Sigmoid colon (tissue), 7 donors: ENCODE data around the gene LTBP1. TPM values are rescaled to one million over a fixed set of nuclear protein-coding genes. Genes with fewer than 3 reads are reported as not detected.

Source experiments
- DNase-seq: peaks from one replicate; pipeline ENCODE4 v3.0.0-alpha.2; 2019
- H3K27ac ChIP-seq, 4 donors: fragments of 200-600 bp; sonication (generic); one replicate each; pipeline ENCODE4 v1.5.1; 2016 to 2019; ENCODE audit warnings: mild to moderate bottlenecking in 1 of 4
- H3K27me3 ChIP-seq, 3 donors: fragments of 200-600 bp; sonication (generic); one replicate each; pipeline ENCODE4 v1.5.1; 2019; ENCODE audit warnings: mild to moderate bottlenecking in 1 of 3
- H3K36me3 ChIP-seq, 4 donors: fragments of 200-600 bp; sonication (generic); one replicate each; pipeline ENCODE4 v1.5.1; 2016 to 2019
- H3K4me1 ChIP-seq, 4 donors: fragments of 200-600 bp; sonication (generic); one replicate each; pipeline ENCODE4 v1.5.1; 2017 to 2019
- H3K4me3 ChIP-seq, 4 donors: fragments of 200-600 bp; sonication (generic); one replicate each; pipeline ENCODE4 v1.5.1; 2017 to 2019; ENCODE audit warnings: mild to moderate bottlenecking in 2 of 4, moderate library complexity in 1 of 4
- H3K9me3 ChIP-seq, 4 donors: fragments of 200-600 bp in 3 of 4; sonication (generic) in 3 of 4; one replicate each; pipeline versions ENCODE4 v1.5.1 to v1.6.1; 2013 to 2019
- CTCF ChIP-seq, 4 experiments: fragments of 450-650 bp in 3 of 4; fragments of 200-600 bp in 1 of 4; IDR thresholded peaks; one replicate each; pipeline ENCODE4 v1.5.1; 2016 to 2019; ENCODE audit warnings: antibody characterized with exemption in 4 of 4, mild to moderate bottlenecking in 3 of 4, moderate library complexity in 2 of 4
- EP300 ChIP-seq, 4 donors: sonication (generic); formaldehyde crosslinking; IDR thresholded peaks; one replicate each; pipeline ENCODE4 v1.6.1; 2017; ENCODE audit warnings: antibody characterized with exemption in 4 of 4
- POLR2A ChIP-seq, 2 donors: fragments of 450-650 bp; IDR thresholded peaks; one replicate each; pipeline ENCODE4 v1.6.1; 2016; ENCODE audit warnings: antibody characterized with exemption in 2 of 2, mild to moderate bottlenecking in 2 of 2, moderate library complexity in 2 of 2
- POLR2AphosphoS5 ChIP-seq, 4 donors: sonication (generic); formaldehyde crosslinking; IDR thresholded peaks; one replicate each; pipeline ENCODE4 v1.6.1; 2017; ENCODE audit warnings: antibody characterized with exemption in 4 of 4
- WGBS, 2 donors: extraction: QIAGEN DNeasy Blood & Tissue Kit; methylation state at CpG; one replicate each; pipeline ENCODE4 v1.1.7; 2013; 5-methylcytosine and 5-hydroxymethylcytosine counted together
- intact Hi-C: fragments of 100-400 bp; cut with DNase I; formaldehyde crosslinking; loops from one replicate; pipeline ENCODE4 v1.15.1; 2023
- polyA plus RNA-seq, 3 donors: library from polyadenylated mRNA; stranded (reverse); fragments of 200-250 nt; gene quantifications; one replicate each; pipeline ENCODE4 v1.2.3, GENCODE V29; 2013
- total RNA-seq, 4 donors: library from RNA; depleted of rRNA; stranded (reverse); fragments of >200 nt; gene quantifications; one replicate each; pipeline ENCODE4 v1.1.0, GENCODE V29; 2016
- donor health status: healthy with polysubstance abuse.
- donor health status: Bipolar disorder and iron deficiency.
- donor health status: healthy.

LTBP1 gene
- total and polyA plus RNA-seq, 7 donors, result 3.0 to 102 (median 34.2) TPM

- intact Hi-C loops, result no loop called here
- no peak overlapping the region for H3K4me3 ChIP-seq
- no peak for DNase-seq
- H3K9me3 ChIP-seq, result no peaks in the 10 kb centered on the region
- no peak overlapping the region for H3K27ac ChIP-seq
- H3K36me3 ChIP-seq, result no peaks in the 10 kb centered on the region
- WGBS, 2 donors, result 93 to 94% methylated on average over 1 of the region's 1 CpG
- no peaks in the 10 kb centered on the region for H3K27me3 ChIP-seq
- H3K4me1 ChIP-seq, result peaks cover 0 to 16% (median 10%) of the 10 kb centered on the region in 4 donors
- no peak for TF ChIP-seq POLR2AphosphoS5 (IDR thresholded peaks at IDR 0.05)
- no peak for TF ChIP-seq CTCF (IDR thresholded peaks at IDR 0.05)
- TF ChIP-seq POLR2A (IDR thresholded peaks at IDR 0.05), result no peak
- TF ChIP-seq EP300 (IDR thresholded peaks at IDR 0.05), result no peak
Observed at GRCh38 chr2:33115728-33116127, 169.0 kb downstream of the LTBP1 start.

- 83 to 88% methylated on average over 4 of the region's 4 CpGs for WGBS, 2 donors
- H3K4me1 ChIP-seq, result peaks cover 0 to 10% (median 5%) of the 10 kb centered on the region in 4 donors
- intact Hi-C loops, result no loop called here
- H3K36me3 ChIP-seq, result no peaks in the 10 kb centered on the region
- H3K27me3 ChIP-seq, result no peaks in the 10 kb centered on the region
- no peak for TF ChIP-seq POLR2AphosphoS5 (IDR thresholded peaks at IDR 0.05)
- no peak for TF ChIP-seq POLR2A (IDR thresholded peaks at IDR 0.05)
- TF ChIP-seq CTCF (IDR thresholded peaks at IDR 0.05), result no peak
- no peak for TF ChIP-seq EP300 (IDR thresholded peaks at IDR 0.05)
- no peak overlapping the region for H3K27ac ChIP-seq
- no peak for DNase-seq
- no peaks in the 10 kb centered on the region for H3K9me3 ChIP-seq
- H3K4me3 ChIP-seq, result no peak overlapping the region
Observed at GRCh38 chr2:33116799-33117198, 170.0 kb downstream of the LTBP1 start.

- intact Hi-C loops, result no loop called here
- Histone ChIP-seq H3K27me3 (no peaks in the 10 kb centered on the region), H3K36me3 (no peaks in the 10 kb centered on the region), H3K27ac (no peak overlapping the region), H3K4me1 (peaks cover 0 to 10% (median 5%) of the 10 kb centered on the region in 4 donors), H3K9me3 (no peaks in the 10 kb centered on the region), H3K4me3 (no peak overlapping the region)
- TF ChIP-seq CTCF (IDR thresholded peaks at IDR 0.05), result no peak
- TF ChIP-seq POLR2AphosphoS5 (IDR thresholded peaks at IDR 0.05), result no peak
- TF ChIP-seq EP300 (IDR thresholded peaks at IDR 0.05), result no peak
- no peak for TF ChIP-seq POLR2A (IDR thresholded peaks at IDR 0.05)
- no peak for DNase-seq
- WGBS, 2 donors, result 87 to 92% methylated on average over 6 of the region's 6 CpGs
Observed at GRCh38 chr2:33118651-33119050, 171.9 kb downstream of the LTBP1 start.

- Histone ChIP-seq H3K27me3 (no peaks in the 10 kb centered on the region), H3K27ac (no peak overlapping the region), H3K9me3 (no peaks in the 10 kb centered on the region), H3K4me1 (peaks cover 0 to 8% (median 5%) of the 10 kb centered on the region in 4 donors), H3K36me3 (no peaks in the 10 kb centered on the region), H3K4me3 (no peak overlapping the region)
- TF ChIP-seq POLR2A (IDR thresholded peaks at IDR 0.05) (no peak), EP300 (IDR thresholded peaks at IDR 0.05) (no peak), CTCF (IDR thresholded peaks at IDR 0.05) (no peak), POLR2AphosphoS5 (IDR thresholded peaks at IDR 0.05) (no peak)
- intact Hi-C loops, result no loop called here
- 92 to 94% methylated on average over 10 of the region's 10 CpGs for WGBS, 2 donors
- DNase-seq, result no peak
Observed at GRCh38 chr2:33121416-33121815, 174.7 kb downstream of the LTBP1 start.

GRCh38 chr2:33121925-33122324 lies 175.2 kb downstream of the LTBP1 start:
- no peaks in the 10 kb centered on the region for H3K9me3 ChIP-seq
- TF ChIP-seq POLR2AphosphoS5 (IDR thresholded peaks at IDR 0.05) (no peak), CTCF (IDR thresholded peaks at IDR 0.05) (no peak), POLR2A (IDR thresholded peaks at IDR 0.05) (no peak), EP300 (IDR thresholded peaks at IDR 0.05) (no peak)
- no peaks in the 10 kb centered on the region for H3K36me3 ChIP-seq
- 94 to 96% methylated on average over 10 of the region's 10 CpGs for WGBS, 2 donors
- H3K27me3 ChIP-seq, result no peaks in the 10 kb centered on the region
- H3K4me1 ChIP-seq, result peaks cover 0 to 3% (median 1%) of the 10 kb centered on the region in 4 donors
- H3K27ac ChIP-seq, result no peak overlapping the region
- intact Hi-C loops, result no loop called here
- DNase-seq, result no peak
- H3K4me3 ChIP-seq, result no peak overlapping the region
